Omental fat pad (tissue), 4 donors: ENCODE results near the gene CACNB2. TPM values are rescaled to one million over a fixed set of nuclear protein-coding genes. Genes with fewer than 3 reads are reported as not detected.

ENCODE experiments used
- ATAC-seq: fragments of 150-250 bp; one replicate; pipeline ENCODE4 v1.9.1; 2016; ENCODE audit warnings: mild to moderate bottlenecking, moderate library complexity; ENCODE audit not compliant: low FRiP score
- DNase-seq: peaks from one replicate; pipeline ENCODE4 v3.0.0-alpha.2; 2019; ENCODE audit warnings: low spot score
- total RNA-seq, 4 donors: library from RNA; depleted of rRNA; stranded (reverse); fragments of >200 nt; gene quantifications; one replicate each; pipeline ENCODE4 v1.1.0, GENCODE V29; 2016
- TF ChIP-seq, protein P1 (sequence below), 3 donors: fragments of 450-650 bp; IDR thresholded peaks; one replicate each; pipeline ENCODE4 v1.5.1; 2016 to 2017; ENCODE audit warnings: antibody characterized with exemption in 3 of 3, mild to moderate bottlenecking in 3 of 3, moderate library complexity in 2 of 3

The CACNB2 gene
- total RNA-seq, 4 donors from 2014 or later: 2.0 to 12.1 (median 6.1) TPM

DNA sequence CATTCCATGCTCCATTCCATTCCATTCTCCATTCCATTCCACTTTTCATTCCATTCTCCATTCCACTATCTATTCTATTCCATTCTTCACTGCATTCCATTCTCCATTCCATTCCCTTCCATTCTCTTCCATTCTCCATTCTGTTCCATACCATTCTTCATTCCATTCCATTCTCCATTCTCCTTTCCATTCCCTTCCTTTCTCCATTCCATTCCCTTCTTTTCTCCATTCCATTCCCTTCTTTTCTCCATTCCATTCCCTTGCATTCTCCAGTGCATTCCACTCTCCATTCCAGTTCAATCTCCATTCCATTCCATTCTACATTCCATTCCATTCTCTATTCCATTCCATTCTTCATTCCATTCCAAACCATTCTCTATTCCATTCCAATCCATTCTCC, 430.9 kb downstream of the CACNB2 start:
- TF ChIP-seq, protein P1, sequence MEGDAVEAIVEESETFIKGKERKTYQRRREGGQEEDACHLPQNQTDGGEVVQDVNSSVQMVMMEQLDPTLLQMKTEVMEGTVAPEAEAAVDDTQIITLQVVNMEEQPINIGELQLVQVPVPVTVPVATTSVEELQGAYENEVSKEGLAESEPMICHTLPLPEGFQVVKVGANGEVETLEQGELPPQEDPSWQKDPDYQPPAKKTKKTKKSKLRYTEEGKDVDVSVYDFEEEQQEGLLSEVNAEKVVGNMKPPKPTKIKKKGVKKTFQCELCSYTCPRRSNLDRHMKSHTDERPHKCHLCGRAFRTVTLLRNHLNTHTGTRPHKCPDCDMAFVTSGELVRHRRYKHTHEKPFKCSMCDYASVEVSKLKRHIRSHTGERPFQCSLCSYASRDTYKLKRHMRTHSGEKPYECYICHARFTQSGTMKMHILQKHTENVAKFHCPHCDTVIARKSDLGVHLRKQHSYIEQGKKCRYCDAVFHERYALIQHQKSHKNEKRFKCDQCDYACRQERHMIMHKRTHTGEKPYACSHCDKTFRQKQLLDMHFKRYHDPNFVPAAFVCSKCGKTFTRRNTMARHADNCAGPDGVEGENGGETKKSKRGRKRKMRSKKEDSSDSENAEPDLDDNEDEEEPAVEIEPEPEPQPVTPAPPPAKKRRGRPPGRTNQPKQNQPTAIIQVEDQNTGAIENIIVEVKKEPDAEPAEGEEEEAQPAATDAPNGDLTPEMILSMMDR (IDR thresholded peaks at IDR 0.05): no peak
- ATAC-seq (no peak), DNase-seq (no peak)

DNA sequence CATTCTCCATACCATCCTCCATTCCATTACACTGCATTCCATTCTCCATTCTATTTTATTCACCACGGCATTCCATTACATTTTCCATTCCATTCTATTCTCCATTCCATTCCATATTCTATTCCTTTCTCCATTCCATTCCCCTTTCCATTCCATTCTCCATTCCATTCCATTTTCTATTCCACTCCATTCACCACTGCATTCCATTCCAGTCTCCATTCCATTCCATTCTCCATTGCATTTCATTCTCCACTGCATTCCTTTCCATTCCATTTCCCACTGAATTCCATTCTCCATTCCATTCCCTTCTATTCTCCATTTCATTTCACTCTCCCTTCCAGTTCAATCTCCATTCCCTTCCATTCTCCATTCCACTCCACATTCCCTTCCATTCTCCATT, 431.6 kb downstream of the CACNB2 start:
- TF ChIP-seq, protein P1 (IDR thresholded peaks at IDR 0.05): no peak
- no peak for DNase-seq
- ATAC-seq: no peak

DNA sequence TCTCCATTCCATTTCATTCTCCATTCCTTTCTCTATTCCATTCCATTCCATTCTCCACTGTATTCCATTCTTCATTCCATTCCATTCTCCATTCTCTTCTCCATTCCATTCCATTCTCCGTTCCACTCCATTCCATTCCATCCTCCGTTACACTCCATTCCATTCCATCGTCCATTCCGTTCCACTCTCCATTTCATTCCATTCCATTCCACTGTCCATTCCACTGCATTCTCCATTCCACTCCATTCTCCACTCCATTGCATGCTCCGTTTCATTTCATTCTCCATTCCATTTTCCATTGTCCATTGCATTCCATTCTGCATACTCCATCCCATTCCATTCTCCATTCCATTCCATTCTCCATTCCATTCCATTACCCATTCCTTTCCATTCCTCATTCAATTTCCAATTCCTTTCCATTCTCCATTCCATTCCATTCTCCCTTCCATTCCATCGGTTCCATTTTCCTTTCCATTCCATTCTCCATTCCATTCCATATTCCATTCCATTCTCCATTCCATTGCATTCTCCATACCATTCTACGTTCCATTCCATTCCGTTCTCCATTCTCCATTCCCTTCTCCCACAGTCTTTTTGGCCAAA, 432.8 kb downstream of the CACNB2 start:
- ATAC-seq: no peak
- TF ChIP-seq, protein P1 (IDR thresholded peaks at IDR 0.05): no peak
- DNase-seq: no peak

DNA sequence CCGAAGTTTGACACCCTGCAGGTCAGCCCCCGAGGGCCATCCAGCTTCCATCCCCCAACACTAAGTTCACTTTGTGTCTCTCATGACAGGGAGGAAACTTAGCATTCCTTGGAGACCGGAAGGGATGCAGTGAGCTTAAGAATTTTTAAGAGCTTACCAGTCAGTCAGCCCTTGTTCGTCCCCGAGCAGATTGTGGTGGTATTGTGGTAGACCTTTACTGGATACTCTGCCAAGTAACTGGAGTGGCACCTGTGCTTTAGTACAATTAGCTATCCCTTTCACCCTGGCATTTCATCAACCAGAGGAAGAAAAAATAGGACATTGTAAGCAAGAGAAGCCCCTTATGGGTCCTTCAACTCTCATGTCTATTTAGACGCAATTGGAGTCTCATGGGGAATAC, 436.4 kb downstream of the CACNB2 start:
- DNase-seq (no peak), ATAC-seq (no peak)
- TF ChIP-seq, protein P1 (IDR thresholded peaks at IDR 0.05): no peak

DNA sequence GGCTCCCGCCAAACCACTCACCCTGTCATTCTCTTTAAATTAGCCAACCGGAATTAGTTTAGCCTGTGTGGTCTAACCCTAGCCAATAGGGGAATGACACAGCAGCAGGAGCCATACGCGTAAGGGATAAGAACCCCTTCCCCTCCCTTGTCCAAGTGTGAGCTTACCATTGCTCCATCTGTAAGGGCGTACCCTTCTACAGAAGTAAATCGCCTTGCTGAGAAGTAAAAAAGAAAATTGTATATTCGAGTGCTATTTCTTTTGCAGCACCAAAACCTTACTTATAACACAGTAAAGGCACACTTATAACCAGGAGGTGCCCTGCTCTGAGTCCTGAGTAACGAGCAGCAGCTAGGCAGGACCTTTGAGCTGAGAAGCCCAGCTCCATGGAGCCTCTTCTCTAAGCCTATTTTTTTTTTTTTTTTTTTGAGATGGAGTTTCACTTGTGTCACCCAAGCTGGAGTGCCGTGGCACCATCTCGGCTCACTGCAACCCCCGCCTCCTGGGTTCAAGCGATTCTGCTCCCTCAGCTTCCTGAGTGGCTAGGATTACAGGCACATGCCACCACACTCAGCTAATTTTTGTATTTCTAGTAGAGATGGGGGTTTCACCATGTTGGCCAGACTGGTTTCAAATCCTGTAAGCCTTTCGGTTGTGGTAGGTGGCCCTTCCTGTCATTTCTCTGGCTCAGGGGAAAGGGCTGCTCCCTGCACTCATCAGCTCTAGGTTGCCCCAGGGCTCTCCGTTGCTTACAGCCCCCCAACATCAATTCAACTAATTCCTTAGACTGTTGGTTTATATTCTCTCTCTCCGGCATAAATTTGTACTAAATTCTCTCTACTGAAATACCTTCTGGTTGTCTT, 437.8 kb downstream of the CACNB2 start:
- DNase-seq (no peak), ATAC-seq (no peak)
- TF ChIP-seq, protein P1 (IDR thresholded peaks at IDR 0.05): no peak

DNA sequence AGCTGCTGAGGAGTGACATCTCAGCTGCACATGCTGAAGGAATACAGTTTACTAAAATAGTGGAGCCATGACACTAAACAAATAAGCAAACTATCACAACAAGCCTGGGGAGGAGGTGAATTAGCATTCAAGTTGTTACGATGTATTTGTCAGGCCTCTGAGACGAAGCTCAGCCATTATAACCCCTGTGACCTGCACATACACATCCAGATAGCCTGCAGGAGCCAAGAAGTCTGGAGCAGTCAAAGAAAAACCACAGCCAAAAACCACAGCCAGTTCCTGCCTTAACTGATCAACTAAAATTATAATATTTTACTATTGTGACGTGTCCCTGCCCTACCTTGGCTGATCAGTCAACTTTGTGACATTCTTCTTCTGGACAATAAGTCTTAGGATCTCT, 442.6 kb downstream of the CACNB2 start:
- ATAC-seq (no peak), DNase-seq (no peak)
- TF ChIP-seq, protein P1 (IDR thresholded peaks at IDR 0.05): no peak
